Liver (tissue), 9 donors: ENCODE results near the gene NDST1. TPM values are rescaled to one million over a fixed set of nuclear protein-coding genes. Genes with fewer than 3 reads are reported as not detected.

Experiments used
- DNase-seq: peaks from one replicate; pipeline ENCODE4 v3.0.0-alpha.2; 2017; ENCODE audit warnings: low spot score
- H3K27ac ChIP-seq, 2 donors: one replicate each; pipeline ENCODE4 v1.7.0; 2013; ENCODE audit warnings: inconsistent platforms in 2 of 2, low read length in 2 of 2, control low read depth in 1 of 2, low read depth in 1 of 2, mild to moderate bottlenecking in 1 of 2
- H3K27me3 ChIP-seq, 4 donors: one replicate each; pipeline versions ENCODE4 v1.6.1 to v1.7.0; 2013; ENCODE audit warnings: low read length in 3 of 4, inconsistent platforms in 1 of 4, mild to moderate bottlenecking in 1 of 4, moderate library complexity in 1 of 4; ENCODE audit not compliant: control insufficient read depth in 4 of 4, insufficient read depth in 4 of 4
- H3K36me3 ChIP-seq, 4 donors: one replicate each; pipeline versions ENCODE4 v1.6.1 to v1.7.0; 2013; ENCODE audit warnings: low read length in 3 of 4, mild to moderate bottlenecking in 3 of 4, low read depth in 1 of 4, moderate library complexity in 1 of 4; ENCODE audit not compliant: control insufficient read depth in 4 of 4, insufficient read depth in 3 of 4
- H3K4me1 ChIP-seq, 4 donors: one replicate each; pipeline versions ENCODE4 v1.6.1 to v1.7.0; 2013; ENCODE audit warnings: low read length in 3 of 4, mild to moderate bottlenecking in 3 of 4, moderate library complexity in 1 of 4; ENCODE audit not compliant: control insufficient read depth in 4 of 4, insufficient read depth in 4 of 4
- H3K4me3 ChIP-seq, 3 donors: one replicate each; pipeline versions ENCODE4 v1.6.1 to v1.7.0; 2013; ENCODE audit warnings: low read length in 3 of 3, control low read depth in 1 of 3, low read depth in 1 of 3, mild to moderate bottlenecking in 1 of 3
- H3K9ac ChIP-seq, 2 donors: one replicate each; pipeline ENCODE4 v1.7.0; 2013; ENCODE audit warnings: low read length in 2 of 2, mild to moderate bottlenecking in 2 of 2, moderate library complexity in 2 of 2, control low read depth in 1 of 2, low read depth in 1 of 2
- H3K9me3 ChIP-seq, 4 donors: one replicate each; pipeline versions ENCODE4 v1.6.1 to v1.7.0; 2013; ENCODE audit warnings: low read length in 3 of 4; ENCODE audit not compliant: control insufficient read depth in 4 of 4
- ATF3 ChIP-seq: IDR thresholded peaks from 2 replicates; pipeline ENCODE4 v1.6.1; 2016; ENCODE audit warnings: antibody characterized with exemption
- CTCF ChIP-seq: fragments of 150-350 bp; IDR thresholded peaks from 2 replicates; pipeline ENCODE4 v1.5.1; 2017; ENCODE audit warnings: improper control_type of control experiment, low read depth, low read length; ENCODE audit not compliant: missing input control
- EGR1 ChIP-seq, 2 donors: IDR thresholded peaks; 2 replicates each; pipeline ENCODE4 v1.6.1; 2016 to 2018; ENCODE audit warnings: antibody characterized with exemption in 2 of 2, low read depth in 2 of 2
- FOXA1 ChIP-seq: IDR thresholded peaks from 2 replicates; pipeline ENCODE4 v1.6.1; 2016; ENCODE audit warnings: antibody characterized with exemption
- FOXA2 ChIP-seq: IDR thresholded peaks from 2 replicates; pipeline ENCODE4 v1.6.1; 2016; ENCODE audit warnings: antibody characterized with exemption
- GABPA ChIP-seq, 2 donors: IDR thresholded peaks in 1 of 2; conservative IDR thresholded peaks in 1 of 2; 2 replicates each; pipeline ENCODE4 v1.6.1; 2016; ENCODE audit warnings: antibody characterized with exemption in 2 of 2, mild to moderate bottlenecking in 1 of 2, moderate library complexity in 1 of 2
- HNF4A ChIP-seq, 2 donors: conservative IDR thresholded peaks; 2 replicates each; pipeline ENCODE4 v1.6.1; 2016; ENCODE audit warnings: antibody characterized with exemption in 2 of 2, mild to moderate bottlenecking in 2 of 2
- HNF4G ChIP-seq: IDR thresholded peaks from 2 replicates; pipeline ENCODE4 v1.6.1; 2016; ENCODE audit warnings: antibody characterized with exemption
- JUND ChIP-seq, 2 donors: IDR thresholded peaks; 2 replicates each; pipeline ENCODE4 v1.6.1; 2016; ENCODE audit warnings: antibody characterized with exemption in 2 of 2
- MAX ChIP-seq: IDR thresholded peaks from 2 replicates; pipeline ENCODE4 v1.6.1; 2016; ENCODE audit warnings: antibody characterized with exemption
- NR2F2 ChIP-seq: IDR thresholded peaks from 2 replicates; pipeline ENCODE4 v1.6.1; 2016; ENCODE audit warnings: antibody characterized with exemption
- RAD21 ChIP-seq, 2 donors: IDR thresholded peaks; 2 replicates each; pipeline ENCODE4 v1.6.1; 2016; ENCODE audit warnings: antibody characterized with exemption in 2 of 2, mild to moderate bottlenecking in 2 of 2
- REST ChIP-seq: IDR thresholded peaks from 2 replicates; pipeline ENCODE4 v1.6.1; 2016; ENCODE audit warnings: antibody characterized with exemption, mild to moderate bottlenecking
- RXRA ChIP-seq, 2 donors: IDR thresholded peaks; 2 replicates each; pipeline ENCODE4 v1.6.1; 2017 to 2018; ENCODE audit warnings: antibody characterized with exemption in 2 of 2, mild to moderate bottlenecking in 1 of 2
- SP1 ChIP-seq: IDR thresholded peaks from 2 replicates; pipeline ENCODE4 v1.6.1; 2018; ENCODE audit warnings: antibody characterized with exemption, mild to moderate bottlenecking
- TAF1 ChIP-seq: conservative IDR thresholded peaks from 2 replicates; pipeline ENCODE4 v1.6.1; 2016; ENCODE audit warnings: antibody characterized with exemption, mild to moderate bottlenecking
- YY1 ChIP-seq: IDR thresholded peaks from 2 replicates; pipeline ENCODE4 v1.6.1; 2016; ENCODE audit warnings: antibody characterized with exemption, mild to moderate bottlenecking
- ZBTB33 ChIP-seq: IDR thresholded peaks from 2 replicates; pipeline ENCODE4 v1.6.1; 2016; ENCODE audit warnings: antibody characterized with exemption
- WGBS: extraction: QIAGEN DNeasy Blood & Tissue Kit; methylation state at CpG from one replicate; pipeline ENCODE4 v1.1.7; 2013; 5-methylcytosine and 5-hydroxymethylcytosine counted together
- polyA plus RNA-seq, 2 donors: library from polyadenylated mRNA; stranded (reverse) in 1 of 2; unstranded in 1 of 2; fragments of 200-250 nt in 1 of 2; fragments of >200 nt in 1 of 2; fragmentation: Nextera tagmentation in 1 of 2; extraction: Ambion mirVana in 1 of 2; gene quantifications; one replicate each; pipeline versions ENCODE4 v1.2.1 to v1.2.3, GENCODE V29; 2013 to 2015
- total RNA-seq, 2 donors: library from RNA; depleted of rRNA; stranded (reverse); fragments of >200 nt; gene quantifications; one replicate each; pipeline ENCODE4 v1.2.3, GENCODE V29; 2014
- donor health status: healthy.
- donor health status: healthy.
- donor health status: healthy.
- donor health status: healthy.
- donor health status: healthy.

The NDST1 gene
- total and polyA plus RNA-seq, 4 donors, result 10.3 to 103 (median 39.0) TPM

GRCh38 chr5:150531686-150532085 is 23.8 kb downstream of the NDST1 start:
- Histone ChIP-seq H3K4me3 (no peak overlapping the region), H3K9ac (no peak overlapping the region), H3K36me3 (peaks cover 27 to 61% (median 50%) of the 10 kb centered on the region in 4 donors), H3K27ac (no peak overlapping the region), H3K4me1 (peaks cover 4 to 52% (median 17%) of the 10 kb centered on the region in 4 donors), H3K9me3 (no peaks in the 10 kb centered on the region), H3K27me3 (no peaks in the 10 kb centered on the region)
- WGBS, result 88% methylated on average over 9 of the region's 9 CpGs
- no peak for DNase-seq
- TF ChIP-seq ZBTB33, result no peak
- TF ChIP-seq FOXA2, result no peak
- no peak for TF ChIP-seq RAD21 (IDR thresholded peaks at IDR 0.05)
- no peak for TF ChIP-seq TAF1
- no peak for TF ChIP-seq JUND (IDR thresholded peaks at IDR 0.05)
- no peak for TF ChIP-seq SP1
- no peak for TF ChIP-seq HNF4G
- TF ChIP-seq YY1, result no peak
- no peak for TF ChIP-seq NR2F2

GRCh38 chr5:150532151-150532550 is 24.2 kb downstream of the NDST1 start:
- H3K36me3 ChIP-seq, result peaks cover 27 to 58% (median 47%) of the 10 kb centered on the region in 4 donors
- DNase-seq, result no peak

More at GRCh38 chr5:150532151-150532550, 24.2 kb downstream of the NDST1 start:
- WGBS, result 99% methylated on average over 7 of the region's 7 CpGs
- H3K4me1 ChIP-seq, result peaks cover 2 to 47% (median 13%) of the 10 kb centered on the region in 4 donors
- no peak overlapping the region for H3K27ac ChIP-seq
- no peaks in the 10 kb centered on the region for H3K27me3 ChIP-seq
- TF ChIP-seq ZBTB33, result no peak
- no peak for TF ChIP-seq YY1
- no peak for TF ChIP-seq TAF1
- TF ChIP-seq FOXA1, result no peak
- TF ChIP-seq HNF4G, result no peak
- TF ChIP-seq ATF3, result no peak
- TF ChIP-seq NR2F2, result no peak
- TF ChIP-seq FOXA2, result no peak
- TF ChIP-seq GABPA (IDR thresholded peaks at IDR 0.05 in 1 of 2, conservative IDR thresholded peaks at IDR 0.05 in 1 of 2), result no peak
- no peak for TF ChIP-seq MAX
- TF ChIP-seq EGR1 (IDR thresholded peaks at IDR 0.05; ENCODE audit: low read depth in 2 of 2), result no peak
- TF ChIP-seq RAD21 (IDR thresholded peaks at IDR 0.05), result no peak
- TF ChIP-seq SP1, result no peak
- TF ChIP-seq CTCF, result no peak
- TF ChIP-seq REST, result no peak
- no peak for TF ChIP-seq HNF4A (conservative IDR thresholded peaks at IDR 0.05)
- no peak for TF ChIP-seq JUND (IDR thresholded peaks at IDR 0.05)
- no peak for TF ChIP-seq RXRA (IDR thresholded peaks at IDR 0.05)
- no peak overlapping the region for H3K9ac ChIP-seq
- no peak overlapping the region for H3K4me3 ChIP-seq
- H3K9me3 ChIP-seq, result no peaks in the 10 kb centered on the region
